Glomerular visceral epithelial cell (primary cell): ENCODE data around the gene MDGA2.
A peak's percentile ranks its signal among the peaks of the same experiment; 100 is the strongest.

Source experiments
- DNase-seq: peaks from one replicate; pipeline ENCODE4 v3.0.0-alpha.2; 2016; ENCODE audit errors: extremely low spot score

The MDGA2 gene

GRCh38 chr14:47675466-47676314, at the start of gene MDGA2:
Gene MDGA2 (minus strand): TSS chr14:47675605.
- peak; percentile 83 for DNase-seq

- no peak for DNase-seq
Observed at GRCh38 chr14:47722929-47723693, 47.7 kb upstream of the MDGA2 start.

GRCh38 chr14:47720281-47720680, 44.9 kb upstream of the MDGA2 start:
- DNase-seq: no peak

- DNase-seq: peak; percentile 41
Observed at GRCh38 chr14:47715330-47715729, 39.9 kb upstream of the MDGA2 start.

GRCh38 chr14:47710581-47710980, 35.2 kb upstream of the MDGA2 start:
- DNase-seq: no peak

- no peak for DNase-seq
Observed at GRCh38 chr14:47705683-47706082, 30.3 kb upstream of the MDGA2 start.

GRCh38 chr14:47691829-47692228, 16.4 kb upstream of the MDGA2 start:
- no peak for DNase-seq

GRCh38 chr14:47678993-47679392, 3.6 kb upstream of the MDGA2 start:
- DNase-seq: no peak

GRCh38 chr14:47678157-47678556, 2.8 kb upstream of the MDGA2 start:
- DNase-seq: peak; percentile 6

GRCh38 chr14:47676315-47676617, 861 bp upstream of the MDGA2 start:
- DNase-seq: no peak

- DNase-seq: peak; percentile 53
Observed at GRCh38 chr14:47674543-47675465, 601 bp downstream of the MDGA2 start.

GRCh38 chr14:47674148-47674542, 1.3 kb downstream of the MDGA2 start:
- peak; percentile 38 for DNase-seq

- DNase-seq: no peak
Observed at GRCh38 chr14:47665337-47666134, 9.9 kb downstream of the MDGA2 start.

- no peak for DNase-seq
Observed at GRCh38 chr14:47662466-47662865, 12.9 kb downstream of the MDGA2 start.

- DNase-seq: no peak
Observed at GRCh38 chr14:47660158-47660557, 15.2 kb downstream of the MDGA2 start.

GRCh38 chr14:47658041-47658440, 17.4 kb downstream of the MDGA2 start:
- DNase-seq: no peak

GRCh38 chr14:47657143-47657542, 18.3 kb downstream of the MDGA2 start:
- no peak for DNase-seq

GRCh38 chr14:47651337-47651736, 24.1 kb downstream of the MDGA2 start:
- DNase-seq: no peak

GRCh38 chr14:47637753-47638152, 37.7 kb downstream of the MDGA2 start:
- DNase-seq: no peak

GRCh38 chr14:47626151-47627035, 49.0 kb downstream of the MDGA2 start:
- no peak for DNase-seq
